ENCODE measurements around the gene ZNF486. TPM values are rescaled to one million over a fixed set of nuclear protein-coding genes. Genes with fewer than 3 reads are reported as not detected.
"Not testable (repeated sequence)": the region's sequence is repeated elsewhere in the genome, so short reads cannot be mapped to it uniquely, and the experiment has no call there.

Gene ZNF486
- total RNA-seq, 1 experiment from 2014 or later, result 21.1 TPM

DNA sequence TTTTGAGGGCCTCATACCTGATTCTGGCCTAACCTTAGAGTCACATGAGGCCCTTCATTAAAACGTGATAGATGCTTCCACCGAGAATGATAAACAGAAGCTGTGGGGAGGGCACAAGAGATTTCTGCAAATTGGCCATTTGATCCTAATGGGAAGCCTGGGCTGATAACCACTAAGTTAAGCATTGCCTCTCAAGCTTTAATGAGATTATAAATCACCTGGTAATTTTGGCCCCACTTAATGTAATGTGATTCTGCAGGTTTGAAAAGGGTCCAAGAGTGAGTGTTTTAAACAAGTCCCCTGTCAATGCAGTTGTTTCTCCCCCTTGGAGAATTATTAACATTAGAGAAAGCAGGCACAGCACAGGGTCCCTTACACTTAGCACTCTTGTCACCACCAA lies 42.0 kb downstream of the ZNF486 start:
- Histone ChIP-seq H3K27ac (ENCODE audit: insufficient read length, low read depth, low read length) (no peak overlapping the region), H3T11ph (ENCODE audit: low read length) (no peak overlapping the region), H3K56ac (ENCODE audit: insufficient read length, low read depth, low read length) (no peak overlapping the region), H3K23me2 (ENCODE audit: insufficient read length, low read depth, low read length, poor library complexity, severe bottlenecking) (no peaks in the 10 kb centered on the region), H2BK12ac (ENCODE audit: insufficient read length, low read depth, low read length) (no peak overlapping the region), H3K27me3 (ENCODE audit: insufficient read depth, low read length) (no peaks in the 10 kb centered on the region), H2BK15ac (ENCODE audit: low read depth, low read length) (no peak overlapping the region), H4K20me1 (ENCODE audit: control insufficient read depth, insufficient read depth, insufficient read length) (no peaks in the 10 kb centered on the region), H4K91ac (ENCODE audit: insufficient read length, low read depth, low read length) (no peak overlapping the region), H3K4me1 (ENCODE audit: insufficient read depth, low read length) (no peaks in the 10 kb centered on the region), H2BK5ac (ENCODE audit: insufficient read length, low read length) (no peak overlapping the region), H3K9me3 (ENCODE audit: control insufficient read depth, low read depth, low read length) (no peaks in the 10 kb centered on the region), H2AK5ac (ENCODE audit: insufficient read length, low read length) (no peak overlapping the region), H3K4me2 (ENCODE audit: insufficient read depth, insufficient read length, low read length) (no peak overlapping the region), H3K14ac (ENCODE audit: insufficient read depth, low read length) (no peak overlapping the region), H3K79me2 (ENCODE audit: insufficient read depth, low read length) (no peaks in the 10 kb centered on the region; the same call in 1 of the 2 replicates), H4K5ac (ENCODE audit: insufficient read length, low read depth, low read length) (no peak overlapping the region), H4K8ac (replicated peaks; ENCODE audit: insufficient read length, low read depth, low read length) (no peak overlapping the region), H3K9ac (ENCODE audit: extremely low read depth, insufficient read length, low read length) (no peak overlapping the region), H3K79me1 (ENCODE audit: insufficient read depth, low read depth, low read length, poor library complexity, severe bottlenecking) (no peaks in the 10 kb centered on the region), H2AFZ (ENCODE audit: low read length) (no peak overlapping the region), H2BK20ac (ENCODE audit: low read depth, low read length, poor library complexity, severe bottlenecking) (no peak overlapping the region), H3K23ac (ENCODE audit: insufficient read length, low read depth, low read length) (no peak overlapping the region), H2BK120ac (ENCODE audit: low read depth, low read length, poor library complexity, severe bottlenecking) (no peak overlapping the region), H3K4ac (ENCODE audit: low read depth, low read length) (no peak overlapping the region), H3K18ac (ENCODE audit: insufficient read length, low read depth, low read length) (no peak overlapping the region)
- Mint-ChIP-seq H3K27ac (no peak overlapping the region), H3K27me3 (ENCODE audit: low read depth) (no peaks in the 10 kb centered on the region), H3K4me1 (no peaks in the 10 kb centered on the region), H3K9me3 (peaks cover 4 to 6% of the 10 kb centered on the region in 2 experiments; a peak in 4 of 5 replicates), H3K36me3 (ENCODE audit: insufficient read depth in 1 of 3, low read depth in 3 of 3) (peaks cover 8 to 16% (median 14%) of the 10 kb centered on the region in 3 experiments), H3K4me3 (no peak overlapping the region)
- TF ChIP-seq CTCF (conservative IDR thresholded peaks at IDR 0.05), result no peak
- DNase-seq, result no peak
- WGBS (ENCODE audit: extremely low coverage, insufficient read length, low lambda C conversion rate), result no CpG with 5 or more reads among the region's 2 CpGs

GRCh38 chr19:20214366-20214765 lies 47.4 kb downstream of the ZNF486 start:
- H3K9me3 ChIP-seq (ENCODE audit: control insufficient read depth, low read depth, low read length); H3K4me1 Mint-ChIP-seq; H4K5ac ChIP-seq (ENCODE audit: insufficient read length, low read depth, low read length); H3K4me3 Mint-ChIP-seq; H3K79me2 ChIP-seq (ENCODE audit: insufficient read depth, low read length); H3K14ac ChIP-seq (ENCODE audit: insufficient read depth, low read length); H3K23me2 ChIP-seq (ENCODE audit: insufficient read length, low read depth, low read length, poor library complexity, severe bottlenecking); H3K4me1 ChIP-seq (ENCODE audit: insufficient read depth, low read length); H4K20me1 ChIP-seq (ENCODE audit: control insufficient read depth, insufficient read depth, insufficient read length); H4K8ac ChIP-seq (replicated peaks; ENCODE audit: insufficient read length, low read depth, low read length); H3K4ac ChIP-seq (ENCODE audit: low read depth, low read length); H2BK20ac ChIP-seq (ENCODE audit: low read depth, low read length, poor library complexity, severe bottlenecking); H3K4me2 ChIP-seq (ENCODE audit: insufficient read depth, insufficient read length, low read length); H3K18ac ChIP-seq (ENCODE audit: insufficient read length, low read depth, low read length); H3K9ac ChIP-seq (ENCODE audit: extremely low read depth, insufficient read length, low read length); H3K27ac ChIP-seq (ENCODE audit: insufficient read length, low read depth, low read length); H2BK120ac ChIP-seq (ENCODE audit: low read depth, low read length, poor library complexity, severe bottlenecking); H3K79me1 ChIP-seq (ENCODE audit: insufficient read depth, low read depth, low read length, poor library complexity, severe bottlenecking); H2BK12ac ChIP-seq (ENCODE audit: insufficient read length, low read depth, low read length); H2AFZ ChIP-seq (ENCODE audit: low read length); H3K56ac ChIP-seq (ENCODE audit: insufficient read length, low read depth, low read length); H4K91ac ChIP-seq (ENCODE audit: insufficient read length, low read depth, low read length); H2BK15ac ChIP-seq (ENCODE audit: low read depth, low read length); H3K27me3 Mint-ChIP-seq (ENCODE audit: low read depth); H3K23ac ChIP-seq (ENCODE audit: insufficient read length, low read depth, low read length); H3T11ph ChIP-seq (ENCODE audit: low read length); DNase-seq; H2AK5ac ChIP-seq (ENCODE audit: insufficient read length, low read length); H3K27ac Mint-ChIP-seq; H2BK5ac ChIP-seq (ENCODE audit: insufficient read length, low read length); H3K27me3 ChIP-seq (ENCODE audit: insufficient read depth, low read length): not testable (repeated sequence)
- no CpG with 5 or more reads among the region's 26 CpGs for WGBS (ENCODE audit: extremely low coverage, insufficient read length, low lambda C conversion rate)
- peaks cover 12% of the 10 kb centered on the region in 2 experiments; a peak in 4 of 5 replicates for H3K9me3 Mint-ChIP-seq
- H3K36me3 Mint-ChIP-seq (ENCODE audit: insufficient read depth in 1 of 3, low read depth in 3 of 3), result peaks cover 28 to 39% (median 35%) of the 10 kb centered on the region in 3 experiments

All from H9 (cell line).